Parathyroid adenoma (tissue), 2 donors: ENCODE data around the gene CD84.
"Not testable (repeated sequence)": the region's sequence is repeated elsewhere in the genome, so short reads cannot be mapped to it uniquely, and the experiment has no call there.

Source experiments
- H2AFZ ChIP-seq: fragments of 300-600 bp; sonication (generic); one replicate; pipeline ENCODE4 v1.7.0; 2017; ENCODE audit warnings: antibody characterized with exemption, mild to moderate bottlenecking
- H3K27ac ChIP-seq: fragments of 300-600 bp; sonication (generic); one replicate; pipeline ENCODE4 v1.7.0; 2017
- H3K27me3 ChIP-seq: fragments of 300-600 bp; sonication (generic); one replicate; pipeline ENCODE4 v1.7.0; 2017; ENCODE audit warnings: low read length; ENCODE audit not compliant: control insufficient read depth, insufficient read depth
- H3K36me3 ChIP-seq: fragments of 300-600 bp; sonication (generic); one replicate; pipeline ENCODE4 v1.7.0; 2017; ENCODE audit warnings: low read length; ENCODE audit not compliant: control insufficient read depth, insufficient read depth
- H3K4me1 ChIP-seq: fragments of 300-600 bp; sonication (generic); one replicate; pipeline ENCODE4 v1.7.0; 2017; ENCODE audit warnings: control low read depth
- H3K4me2 ChIP-seq: fragments of 300-600 bp; sonication (generic); one replicate; pipeline ENCODE4 v1.7.0; 2017; ENCODE audit warnings: low read length
- H3K4me3 ChIP-seq: fragments of 300-600 bp; sonication (generic); one replicate; pipeline ENCODE4 v1.7.0; 2017; ENCODE audit warnings: low read depth, low read length
- H3K79me2 ChIP-seq: fragments of 300-600 bp; sonication (generic); one replicate; pipeline ENCODE4 v1.7.0; 2017; ENCODE audit warnings: control low read depth
- H3K9ac ChIP-seq: fragments of 300-600 bp; sonication (generic); one replicate; pipeline ENCODE4 v1.7.0; 2017; ENCODE audit warnings: mild to moderate bottlenecking
- H3K9me3 ChIP-seq: fragments of 300-600 bp; sonication (generic); one replicate; pipeline ENCODE4 v1.7.0; 2017; ENCODE audit warnings: low read length; ENCODE audit not compliant: control insufficient read depth
- TF ChIP-seq, protein P1 (sequence below): fragments of 300-600 bp; sonication (generic); IDR thresholded peaks from one replicate; pipeline ENCODE4 v1.7.0; 2017; ENCODE audit warnings: antibody characterized with exemption, mild to moderate bottlenecking
- donor health status: primary hyperparathyroidism.

Gene CD84

DNA sequence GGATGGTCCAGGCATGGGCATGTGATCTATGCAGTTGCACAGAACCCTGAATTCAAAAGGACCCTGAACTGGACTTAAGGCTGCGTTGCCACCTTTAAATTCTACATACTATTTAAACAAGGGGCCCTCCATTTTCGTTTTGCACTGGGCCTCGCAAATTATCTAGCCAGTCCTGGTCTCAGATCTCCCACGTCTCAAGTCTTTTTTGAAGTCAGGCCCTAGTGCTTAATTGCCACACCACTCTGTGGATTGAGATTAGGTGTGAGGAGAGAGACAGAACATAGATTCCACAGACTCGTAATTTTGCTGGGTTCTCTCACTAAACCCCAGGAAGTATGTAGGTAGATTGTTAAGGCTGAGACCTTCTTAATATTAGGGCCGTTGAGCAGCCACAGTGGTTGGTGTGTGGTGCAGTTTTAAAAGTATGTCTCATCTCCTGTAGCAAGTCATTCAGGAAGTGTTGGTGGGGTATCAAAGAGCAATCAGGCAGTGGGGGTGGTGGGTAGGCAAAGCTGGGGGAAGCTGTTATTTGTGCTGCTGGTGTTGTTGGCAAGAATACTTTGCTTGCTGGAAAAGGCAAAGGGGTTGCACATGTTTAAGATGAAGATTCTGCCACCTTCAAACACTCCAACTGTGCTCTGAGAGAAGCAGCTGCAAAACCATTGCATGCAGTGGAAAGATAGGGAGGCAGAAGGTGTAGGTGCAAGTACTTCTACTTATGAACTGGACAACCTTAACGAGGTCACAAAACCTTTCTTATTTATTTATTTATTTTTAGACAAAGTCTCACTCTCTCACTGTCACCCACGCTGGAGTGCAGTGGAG is 11.2 kb downstream of the CD84 start:
- no peak overlapping the region for H3K27ac ChIP-seq
- H3K36me3 ChIP-seq: no peaks in the 10 kb centered on the region
- no peaks in the 10 kb centered on the region for H3K4me1 ChIP-seq
- H3K9me3 ChIP-seq: no peaks in the 10 kb centered on the region
- no peak overlapping the region for H3K4me2 ChIP-seq
- H3K27me3 ChIP-seq: no peaks in the 10 kb centered on the region
- no peaks in the 10 kb centered on the region for H3K79me2 ChIP-seq
- H3K4me3 ChIP-seq: no peak overlapping the region
- TF ChIP-seq, protein P1, sequence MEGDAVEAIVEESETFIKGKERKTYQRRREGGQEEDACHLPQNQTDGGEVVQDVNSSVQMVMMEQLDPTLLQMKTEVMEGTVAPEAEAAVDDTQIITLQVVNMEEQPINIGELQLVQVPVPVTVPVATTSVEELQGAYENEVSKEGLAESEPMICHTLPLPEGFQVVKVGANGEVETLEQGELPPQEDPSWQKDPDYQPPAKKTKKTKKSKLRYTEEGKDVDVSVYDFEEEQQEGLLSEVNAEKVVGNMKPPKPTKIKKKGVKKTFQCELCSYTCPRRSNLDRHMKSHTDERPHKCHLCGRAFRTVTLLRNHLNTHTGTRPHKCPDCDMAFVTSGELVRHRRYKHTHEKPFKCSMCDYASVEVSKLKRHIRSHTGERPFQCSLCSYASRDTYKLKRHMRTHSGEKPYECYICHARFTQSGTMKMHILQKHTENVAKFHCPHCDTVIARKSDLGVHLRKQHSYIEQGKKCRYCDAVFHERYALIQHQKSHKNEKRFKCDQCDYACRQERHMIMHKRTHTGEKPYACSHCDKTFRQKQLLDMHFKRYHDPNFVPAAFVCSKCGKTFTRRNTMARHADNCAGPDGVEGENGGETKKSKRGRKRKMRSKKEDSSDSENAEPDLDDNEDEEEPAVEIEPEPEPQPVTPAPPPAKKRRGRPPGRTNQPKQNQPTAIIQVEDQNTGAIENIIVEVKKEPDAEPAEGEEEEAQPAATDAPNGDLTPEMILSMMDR: no peak
- H2AFZ ChIP-seq: no peak overlapping the region
- no peak overlapping the region for H3K9ac ChIP-seq

DNA sequence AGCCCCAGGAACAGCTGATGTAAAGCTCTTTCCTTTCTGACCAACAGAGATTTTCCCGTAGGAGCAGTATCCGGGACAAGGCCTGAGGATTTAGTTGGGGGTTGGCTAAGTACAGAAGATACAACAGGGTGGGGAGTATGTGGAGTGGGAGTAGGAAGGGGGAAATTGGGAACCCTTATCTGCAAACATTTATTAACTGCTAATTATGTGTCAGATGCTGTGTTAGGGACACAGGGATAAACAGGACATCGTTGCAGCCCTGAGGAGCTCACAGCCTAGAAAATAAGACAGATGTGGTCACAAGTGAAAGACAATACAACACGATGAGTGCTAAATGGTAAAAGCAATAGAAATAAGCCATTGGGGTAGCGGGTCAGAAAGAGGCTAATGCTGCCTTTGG is 12.0 kb downstream of the CD84 start:
- no peaks in the 10 kb centered on the region for H3K36me3 ChIP-seq
- TF ChIP-seq, protein P1: no peak
- H3K4me1 ChIP-seq: no peaks in the 10 kb centered on the region
- no peak overlapping the region for H3K9ac ChIP-seq
- no peak overlapping the region for H3K27ac ChIP-seq
- H2AFZ ChIP-seq: no peak overlapping the region
- H3K27me3 ChIP-seq: no peaks in the 10 kb centered on the region
- H3K9me3 ChIP-seq: no peaks in the 10 kb centered on the region
- no peak overlapping the region for H3K4me2 ChIP-seq
- H3K4me3 ChIP-seq: no peak overlapping the region
- H3K79me2 ChIP-seq: no peaks in the 10 kb centered on the region

DNA sequence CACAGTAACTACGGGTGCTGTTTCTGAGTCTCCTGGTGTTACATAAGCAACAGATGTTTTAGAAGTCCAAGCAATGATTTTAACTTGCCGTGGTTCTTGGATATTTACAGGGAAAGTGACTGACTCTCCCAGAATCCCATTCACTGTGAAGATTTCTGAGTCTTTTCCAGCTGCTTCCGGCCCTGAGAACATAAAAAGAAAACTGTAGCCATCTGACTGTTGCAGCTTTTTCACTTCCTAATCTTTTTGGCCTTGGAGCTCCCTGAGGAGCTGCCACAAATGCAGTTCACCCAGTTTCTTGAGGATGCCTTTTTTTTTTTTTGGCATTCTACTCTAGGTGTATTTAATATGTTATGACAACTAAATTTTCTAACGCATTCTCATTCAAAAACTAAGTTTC is 13.7 kb downstream of the CD84 start:
- Histone ChIP-seq H3K4me1 (no peaks in the 10 kb centered on the region), H3K27ac (no peak overlapping the region)

DNA sequence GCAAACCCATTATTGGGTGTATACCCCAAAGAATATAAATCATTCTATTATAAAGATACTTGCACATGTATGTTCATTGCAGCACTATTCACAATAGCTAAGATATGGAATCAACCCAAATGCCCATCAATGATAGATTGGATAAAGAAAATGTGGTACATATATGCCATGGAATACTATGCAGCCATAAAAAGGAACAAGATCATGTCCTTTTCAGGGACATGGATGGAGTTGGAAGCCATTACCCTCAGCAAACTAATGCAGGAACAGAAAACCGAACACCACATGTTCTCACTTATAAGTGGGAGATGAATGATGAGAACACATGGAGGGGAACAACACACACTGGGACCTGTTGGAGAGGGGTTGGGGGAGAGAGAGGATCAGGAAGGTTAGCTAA is 16.1 kb downstream of the CD84 start:
- H3K9me3 ChIP-seq, H3K27ac ChIP-seq, H3K9ac ChIP-seq, H3K27me3 ChIP-seq, H3K4me1 ChIP-seq, H3K4me2 ChIP-seq, H2AFZ ChIP-seq, H3K36me3 ChIP-seq, H3K79me2 ChIP-seq, H3K4me3 ChIP-seq: not testable (repeated sequence)

More for the DNA sequence above, 13.7 kb downstream of the CD84 start:
- no peaks in the 10 kb centered on the region for H3K36me3 ChIP-seq
- TF ChIP-seq, protein P1: no peak
- H3K9me3 ChIP-seq: no peaks in the 10 kb centered on the region
- no peak overlapping the region for H3K4me3 ChIP-seq
- H3K9ac ChIP-seq: no peak overlapping the region
- no peak overlapping the region for H3K4me2 ChIP-seq
- no peaks in the 10 kb centered on the region for H3K79me2 ChIP-seq
- H3K27me3 ChIP-seq: no peaks in the 10 kb centered on the region
- H2AFZ ChIP-seq: no peak overlapping the region

DNA sequence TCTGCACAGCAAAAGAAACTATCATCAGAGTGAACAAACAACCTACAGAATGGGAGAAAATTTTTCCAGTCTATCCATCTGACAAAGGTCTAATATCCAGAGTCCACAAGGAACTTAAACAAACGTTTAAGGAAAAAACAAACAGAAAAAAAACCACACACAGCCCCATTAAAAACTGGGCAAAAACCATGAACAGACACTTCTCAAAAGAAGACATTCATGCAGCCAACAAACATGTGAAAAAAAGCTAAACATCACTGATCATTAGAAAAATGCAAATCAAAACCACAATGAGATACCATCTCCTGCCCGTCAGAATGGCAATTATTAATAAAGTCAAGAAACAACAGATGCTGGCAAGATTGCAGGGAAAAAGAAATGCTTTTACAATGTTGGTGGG is 16.6 kb downstream of the CD84 start:
- not testable (repeated sequence) for H3K36me3 ChIP-seq, H3K4me1 ChIP-seq, H3K27me3 ChIP-seq, H3K79me2 ChIP-seq, H3K27ac ChIP-seq, H3K9me3 ChIP-seq, H3K4me2 ChIP-seq, H3K9ac ChIP-seq, H3K4me3 ChIP-seq, H2AFZ ChIP-seq

DNA sequence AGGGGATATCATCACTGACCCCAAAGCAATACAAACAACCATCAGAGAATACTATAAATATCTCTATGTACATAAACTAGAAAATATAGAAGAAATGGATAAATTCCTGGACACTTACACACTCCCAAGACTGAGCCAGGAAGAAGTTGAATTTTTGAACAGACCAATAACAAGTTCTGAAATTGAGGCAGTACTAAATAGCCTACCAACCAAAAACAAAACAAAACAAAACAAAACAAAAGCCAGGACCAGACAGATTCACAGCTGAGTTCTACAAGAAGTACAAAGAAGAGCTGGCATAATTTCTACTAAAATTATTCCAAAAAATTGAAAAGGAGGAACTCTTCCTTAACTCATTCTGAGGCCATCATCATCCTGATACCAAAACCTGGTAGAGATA is 18.5 kb downstream of the CD84 start:
- H3K27me3 ChIP-seq: no peaks in the 10 kb centered on the region
- H3K9ac ChIP-seq: no peak overlapping the region
- H3K4me1 ChIP-seq: no peaks in the 10 kb centered on the region
- H3K79me2 ChIP-seq: no peaks in the 10 kb centered on the region
- no peak overlapping the region for H3K27ac ChIP-seq
- H3K4me3 ChIP-seq: no peak overlapping the region
- H3K9me3 ChIP-seq: no peaks in the 10 kb centered on the region
- H3K4me2 ChIP-seq: no peak overlapping the region
- H2AFZ ChIP-seq: no peak overlapping the region
- H3K36me3 ChIP-seq: no peaks in the 10 kb centered on the region
- TF ChIP-seq, protein P1: no peak
